HCT116 (cell line): ENCODE measurements around the gene WDR17. TPM values are rescaled to one million over a fixed set of nuclear protein-coding genes. Genes with fewer than 3 reads are reported as not detected.

Experiments
- ATAC-seq: fragments of 200-7000 bp; cut with Tn5 transposase; 2 replicates; pipeline ENCODE4 v1.9.1; 2020; ENCODE audit warnings: mild to moderate bottlenecking, moderate library complexity
- BruUV-seq: library from RNA; stranded (reverse); fragments of 400-500 nt; replicated peaks from 2 replicates; lab custom pipeline; 2021; lab: Mats Ljungman, UMichigan
- CTCF ChIA-PET: fragments of 300-600 bp; sonication (Branson Sonifier 250); formaldehyde crosslinking; loops from one replicate; lab custom pipeline; 2021; ENCODE audit warnings: antibody characterized with exemption; lab: Charles Lee
- POLR2A ChIA-PET: fragments of 300-600, 350-600 bp; sonication (Branson Sonifier 250); formaldehyde crosslinking; loops from one replicate; lab custom pipeline; 2021; ENCODE audit warnings: antibody characterized with exemption; lab: Charles Lee
- RAD21 ChIA-PET, 2 experiments: fragments of 300-600 bp; sonication (Branson Sonifier 250); formaldehyde crosslinking; loops; one replicate each; lab custom pipeline; 2023; ENCODE audit warnings: low total read pairs in 2 of 2; ENCODE audit not compliant: uncharacterized antibody in 2 of 2, unreplicated experiment in 2 of 2, low non-redundant PET in 1 of 2; lab: Charles Lee
- DNase-seq: peaks from one replicate; pipeline ENCODE4 v3.0.0-alpha.2; 2010; ENCODE audit warnings: low read depth, low spot score
- H2AFZ ChIP-seq: fragments of 200-600 bp; shearing (Covaris generic), sonication (generic); 2 replicates; pipeline ENCODE4 v1.6.1; 2017; ENCODE audit warnings: low read depth, mixed run types, mixed read lengths, antibody characterized with exemption, low read length; ENCODE audit not compliant: poor library complexity, severe bottlenecking
- H3K27ac ChIP-seq: 2 replicates; pipeline ENCODE4 v1.5.1; 2012; ENCODE audit warnings: low read depth, low read length
- H3K27me3 ChIP-seq: fragments of 200-600 bp; sonication (generic); 2 replicates; pipeline ENCODE4 v1.6.1; 2016; ENCODE audit warnings: mixed run types, low read length, mixed read lengths; ENCODE audit not compliant: insufficient read depth
- H3K36me3 ChIP-seq, 2 experiments: fragments of 200-500 bp in 1 of 2; fragments of 200-600 bp in 1 of 2; sonication (Bioruptor generic) in 1 of 2; sonication (generic) in 1 of 2; 2 replicates each; pipeline versions ENCODE4 v1.5.1 to v1.6.1; 2014 to 2016; ENCODE audit warnings: low read length in 2 of 2, inconsistent platforms in 1 of 2, mixed read lengths in 1 of 2, mixed run types in 1 of 2; ENCODE audit not compliant: insufficient read depth in 2 of 2, control insufficient read depth in 1 of 2
- H3K4me1 ChIP-seq, 2 experiments: fragments of 200-600 bp in 1 of 2; sonication (generic) in 1 of 2; 2 replicates each; pipeline versions ENCODE4 v1.5.1 to v1.6.1; 2012 to 2017; ENCODE audit warnings: low read length in 2 of 2, inconsistent platforms in 1 of 2, mild to moderate bottlenecking in 1 of 2, mixed read lengths in 1 of 2, mixed run types in 1 of 2, moderate library complexity in 1 of 2; ENCODE audit not compliant: insufficient read depth in 2 of 2, control insufficient read depth in 1 of 2
- H3K4me2 ChIP-seq: fragments of 200-600 bp; sonication (generic); 2 replicates; pipeline ENCODE4 v1.6.1; 2017; ENCODE audit warnings: mixed run types, low read length, mixed read lengths
- H3K4me3 ChIP-seq, 2 experiments: fragments of 200-600 bp in 1 of 2; sonication (generic) in 1 of 2; replicated peaks in 1 of 2; 2 replicates each; pipeline ENCODE4 v1.5.1; 2011 to 2016; ENCODE audit warnings: low read length in 2 of 2, control low read depth in 1 of 2, low read depth in 1 of 2, mild to moderate bottlenecking in 1 of 2, mixed read lengths in 1 of 2, mixed run types in 1 of 2
- H3K79me2 ChIP-seq: fragments of 200-600 bp; sonication (generic); 2 replicates; pipeline ENCODE4 v1.6.1; 2017; ENCODE audit warnings: mild to moderate bottlenecking, mixed run types, low read length, moderate library complexity, mixed read lengths; ENCODE audit not compliant: insufficient read depth
- H3K9ac ChIP-seq: fragments of 200-600 bp; sonication (generic); 2 replicates; pipeline ENCODE4 v1.6.1; 2016; ENCODE audit warnings: low read length, mixed read lengths
- H3K9me2 ChIP-seq: fragments of 200-600 bp; sonication (generic), shearing (Covaris generic); 2 replicates; pipeline ENCODE4 v1.6.1; 2017; ENCODE audit warnings: mixed run types, mild to moderate bottlenecking, moderate library complexity; ENCODE audit not compliant: insufficient read depth
- H3K9me3 ChIP-seq, 2 experiments: fragments of 200-500 bp in 1 of 2; fragments of 200-600 bp in 1 of 2; sonication (Bioruptor generic) in 1 of 2; sonication (generic) in 1 of 2; 2 replicates each; pipeline ENCODE4 v1.6.1; 2014 to 2017; ENCODE audit warnings: low read length in 2 of 2, mixed read lengths in 2 of 2, inconsistent platforms in 1 of 2, low read depth in 1 of 2, mild to moderate bottlenecking in 1 of 2, mixed run types in 1 of 2, moderate library complexity in 1 of 2; ENCODE audit not compliant: control insufficient read depth in 1 of 2, insufficient read depth in 1 of 2
- H4K20me1 ChIP-seq: fragments of 200-600 bp; sonication (generic), shearing (Covaris generic); 2 replicates; pipeline ENCODE4 v1.6.1; 2017; ENCODE audit warnings: mixed run types, mild to moderate bottlenecking, moderate library complexity; ENCODE audit not compliant: insufficient read depth
- CTCF ChIP-seq, 3 experiments: fragments of 200-600 bp in 1 of 3; sonication (generic) in 1 of 3; IDR thresholded peaks in 2 of 3; conservative IDR thresholded peaks in 1 of 3; 2 replicates each; pipeline ENCODE4 v1.5.1; 2012 to 2017; ENCODE audit warnings: low read depth in 2 of 3, low read length in 2 of 3, antibody characterized with exemption in 1 of 3, borderline replicate concordance in 1 of 3, control low read depth in 1 of 3, mild to moderate bottlenecking in 1 of 3, mixed read lengths in 1 of 3, mixed run types in 1 of 3, moderate library complexity in 1 of 3; ENCODE audit not compliant: insufficient read depth in 1 of 3
- EGR1 ChIP-seq: IDR thresholded peaks from 2 replicates; pipeline ENCODE4 v1.6.1; 2012; ENCODE audit warnings: low read depth
- ELF1 ChIP-seq: IDR thresholded peaks from 2 replicates; pipeline ENCODE4 v1.6.1; 2012; ENCODE audit warnings: low read depth, borderline replicate concordance
- JUND ChIP-seq: IDR thresholded peaks from 2 replicates; pipeline ENCODE4 v1.6.1; 2012
- MAX ChIP-seq: IDR thresholded peaks from 2 replicates; pipeline ENCODE4 v1.6.1; 2012
- RAD21 ChIP-seq: IDR thresholded peaks from 2 replicates; pipeline ENCODE4 v1.6.1; 2012; ENCODE audit warnings: low read depth, mild to moderate bottlenecking
- REST ChIP-seq: IDR thresholded peaks from 2 replicates; pipeline ENCODE4 v1.6.1; 2012; ENCODE audit warnings: low read depth
- SP1 ChIP-seq: IDR thresholded peaks from 2 replicates; pipeline ENCODE4 v1.6.1; 2012; ENCODE audit warnings: low read depth
- SRF ChIP-seq: IDR thresholded peaks from 2 replicates; pipeline ENCODE4 v1.6.1; 2012; ENCODE audit warnings: low read depth
- TCF7L2 ChIP-seq: IDR thresholded peaks from 2 replicates; pipeline ENCODE4 v1.7.0; 2011; ENCODE audit warnings: borderline replicate concordance, inconsistent platforms; ENCODE audit not compliant: insufficient read depth, insufficient read length; ENCODE audit errors: extremely low read depth
- YY1 ChIP-seq: IDR thresholded peaks from 2 replicates; pipeline ENCODE4 v1.6.1; 2011; ENCODE audit warnings: low read length, low read depth, moderate library complexity, mild to moderate bottlenecking; ENCODE audit not compliant: insufficient replicate concordance; ENCODE audit errors: extremely low read depth
- ZBTB33 ChIP-seq: IDR thresholded peaks from 2 replicates; pipeline ENCODE4 v1.6.1; 2011; ENCODE audit warnings: mild to moderate bottlenecking, low read length, moderate library complexity; ENCODE audit not compliant: insufficient replicate concordance; ENCODE audit errors: extremely low read depth
- ZFX ChIP-seq: fragments of 450-650 bp; IDR thresholded peaks from 2 replicates; pipeline ENCODE4 v1.6.1; 2017
- ZNF274 ChIP-seq: fragments of 200-500 bp; sonication (Bioruptor generic); IDR thresholded peaks from 2 replicates; pipeline ENCODE4 v1.6.1; 2014; ENCODE audit warnings: mild to moderate bottlenecking, low read depth, low read length, inconsistent platforms
- intact Hi-C: fragments of 100-400 bp; cut with micrococcal nuclease; formaldehyde crosslinking; loops from 2 replicates; pipeline ENCODE4 v1.10.0; 2022
- total RNA-seq: library from RNA; stranded (reverse); gene quantifications from one replicate; pipeline ENCODE4 v1.2.1, GENCODE V29; 2021; ENCODE audit not compliant: unreplicated experiment

Gene WDR17
- total RNA-seq, 1 experiment from 2014 or later: 0.20 TPM

GRCh38 chr4:176044589-176044951 lies 21.1 kb upstream of the WDR17 start:
- intact Hi-C loops: no loop called here

More at GRCh38 chr4:176044589-176044951, 21.1 kb upstream of the WDR17 start:
- H3K4me2 ChIP-seq: no peak overlapping the region
- no peak overlapping the region for H2AFZ ChIP-seq
- POLR2A ChIA-PET: no interaction called here
- H3K4me1 ChIP-seq: no peaks in the 10 kb centered on the region
- H4K20me1 ChIP-seq: no peaks in the 10 kb centered on the region
- no peaks in the 10 kb centered on the region; the same call in 1 of the 2 replicates for H3K9me2 ChIP-seq
- H3K79me2 ChIP-seq: no peaks in the 10 kb centered on the region
- H3K27me3 ChIP-seq: no peaks in the 10 kb centered on the region
- no TSS peak for BruUV-seq
- no peak for DNase-seq
- no peak for ATAC-seq
- CTCF ChIA-PET: no interaction called here
- H3K4me3 ChIP-seq: no peak overlapping the region
- RAD21 ChIA-PET: no interaction called here
- no peak overlapping the region for H3K9ac ChIP-seq
- H3K9me3 ChIP-seq: no peaks in the 10 kb centered on the region
- TF ChIP-seq YY1 (no peak), ZFX (no peak), SRF (no peak), SP1 (no peak), RAD21 (no peak), JUND (no peak), CTCF (IDR thresholded peaks at IDR 0.05 in 2 of 3, conservative IDR thresholded peaks at IDR 0.05 in 1 of 3; ENCODE audit: borderline replicate concordance in 1 of 3, insufficient read depth in 1 of 3, low read depth in 2 of 3, low read length in 2 of 3) (no peak), REST (no peak), TCF7L2 (no peak), ELF1 (no peak), ZNF274 (no peak), EGR1 (no peak), MAX (no peak), ZBTB33 (no peak)
- H3K36me3 ChIP-seq: no peaks in the 10 kb centered on the region
- H3K27ac ChIP-seq: no peak overlapping the region
